ENCODE results near the gene COL8A1.
"Not testable (repeated sequence)": the region's sequence is repeated elsewhere in the genome, so short reads cannot be mapped to it uniquely, and the experiment has no call there.

COL8A1 gene

GRCh38 chr3:99834211-99834957 lies 196.0 kb downstream of the COL8A1 start:
- DNase-seq (ENCODE audit: low read depth) = no peak
- TF ChIP-seq CTCF (conservative IDR thresholded peaks at IDR 0.05; ENCODE audit: low read depth, low read length) = no peak
- H3K4me3 ChIP-seq (ENCODE audit: low read depth, low read length) = no peak overlapping the region

- no peak for DNase-seq (ENCODE audit: low read depth)
- no peak for TF ChIP-seq CTCF (conservative IDR thresholded peaks at IDR 0.05; ENCODE audit: low read depth, low read length)
- no peak overlapping the region for H3K4me3 ChIP-seq (ENCODE audit: low read depth, low read length)
Observed at GRCh38 chr3:99836681-99837080, 198.3 kb downstream of the COL8A1 start.

- DNase-seq (ENCODE audit: low read depth) = no peak
- no peak for TF ChIP-seq CTCF (conservative IDR thresholded peaks at IDR 0.05; ENCODE audit: low read depth, low read length)
- H3K4me3 ChIP-seq (ENCODE audit: low read depth, low read length) = no peak overlapping the region
Observed at GRCh38 chr3:99837715-99838114, 199.3 kb downstream of the COL8A1 start.

GRCh38 chr3:99838755-99839154 lies 200.4 kb downstream of the COL8A1 start:
- no peak for DNase-seq (ENCODE audit: low read depth)
- no peak overlapping the region for H3K4me3 ChIP-seq (ENCODE audit: low read depth, low read length)
- no peak for TF ChIP-seq CTCF (conservative IDR thresholded peaks at IDR 0.05; ENCODE audit: low read depth, low read length)

GRCh38 chr3:99839613-99840012 lies 201.2 kb downstream of the COL8A1 start:
- no peak overlapping the region for H3K4me3 ChIP-seq (ENCODE audit: low read depth, low read length)
- no peak for TF ChIP-seq CTCF (conservative IDR thresholded peaks at IDR 0.05; ENCODE audit: low read depth, low read length)
- DNase-seq (ENCODE audit: low read depth) = no peak

GRCh38 chr3:99841949-99842348 lies 203.6 kb downstream of the COL8A1 start:
- H3K4me3 ChIP-seq (ENCODE audit: low read depth, low read length); DNase-seq (ENCODE audit: low read depth): not testable (repeated sequence)

- H3K4me3 ChIP-seq (ENCODE audit: low read depth, low read length) = no peak overlapping the region
- peak; percentile 83 for DNase-seq (ENCODE audit: low read depth)
- TF ChIP-seq CTCF (conservative IDR thresholded peaks at IDR 0.05; ENCODE audit: low read depth, low read length) = peak; percentile 63
Observed at GRCh38 chr3:99842826-99843589, 204.6 kb downstream of the COL8A1 start.

Measured in choroid plexus epithelial cell (primary cell).